Liver (tissue), 9 donors: Measurements from ENCODE around the gene SYCN. TPM values are rescaled to one million over a fixed set of nuclear protein-coding genes. Genes with fewer than 3 reads are reported as not detected.
"Not testable (repeated sequence)": the region's sequence is repeated elsewhere in the genome, so short reads cannot be mapped to it uniquely, and the experiment has no call there.

Experiments
- DNase-seq: peaks from one replicate; pipeline ENCODE4 v3.0.0-alpha.2; 2017; ENCODE audit warnings: low spot score
- H3K27ac ChIP-seq, 2 donors: one replicate each; pipeline ENCODE4 v1.7.0; 2013; ENCODE audit warnings: inconsistent platforms in 2 of 2, low read length in 2 of 2, control low read depth in 1 of 2, low read depth in 1 of 2, mild to moderate bottlenecking in 1 of 2
- H3K27me3 ChIP-seq, 4 donors: one replicate each; pipeline versions ENCODE4 v1.6.1 to v1.7.0; 2013; ENCODE audit warnings: low read length in 3 of 4, inconsistent platforms in 1 of 4, mild to moderate bottlenecking in 1 of 4, moderate library complexity in 1 of 4; ENCODE audit not compliant: control insufficient read depth in 4 of 4, insufficient read depth in 4 of 4
- H3K36me3 ChIP-seq, 4 donors: one replicate each; pipeline versions ENCODE4 v1.6.1 to v1.7.0; 2013; ENCODE audit warnings: low read length in 3 of 4, mild to moderate bottlenecking in 3 of 4, low read depth in 1 of 4, moderate library complexity in 1 of 4; ENCODE audit not compliant: control insufficient read depth in 4 of 4, insufficient read depth in 3 of 4
- H3K4me1 ChIP-seq, 4 donors: one replicate each; pipeline versions ENCODE4 v1.6.1 to v1.7.0; 2013; ENCODE audit warnings: low read length in 3 of 4, mild to moderate bottlenecking in 3 of 4, moderate library complexity in 1 of 4; ENCODE audit not compliant: control insufficient read depth in 4 of 4, insufficient read depth in 4 of 4
- H3K4me3 ChIP-seq, 3 donors: one replicate each; pipeline versions ENCODE4 v1.6.1 to v1.7.0; 2013; ENCODE audit warnings: low read length in 3 of 3, control low read depth in 1 of 3, low read depth in 1 of 3, mild to moderate bottlenecking in 1 of 3
- H3K9ac ChIP-seq, 2 donors: one replicate each; pipeline ENCODE4 v1.7.0; 2013; ENCODE audit warnings: low read length in 2 of 2, mild to moderate bottlenecking in 2 of 2, moderate library complexity in 2 of 2, control low read depth in 1 of 2, low read depth in 1 of 2
- H3K9me3 ChIP-seq, 4 donors: one replicate each; pipeline versions ENCODE4 v1.6.1 to v1.7.0; 2013; ENCODE audit warnings: low read length in 3 of 4; ENCODE audit not compliant: control insufficient read depth in 4 of 4
- EGR1 ChIP-seq, 2 donors: IDR thresholded peaks; 2 replicates each; pipeline ENCODE4 v1.6.1; 2016 to 2018; ENCODE audit warnings: antibody characterized with exemption in 2 of 2, low read depth in 2 of 2
- GABPA ChIP-seq, 2 donors: IDR thresholded peaks in 1 of 2; conservative IDR thresholded peaks in 1 of 2; 2 replicates each; pipeline ENCODE4 v1.6.1; 2016; ENCODE audit warnings: antibody characterized with exemption in 2 of 2, mild to moderate bottlenecking in 1 of 2, moderate library complexity in 1 of 2
- HNF4G ChIP-seq: IDR thresholded peaks from 2 replicates; pipeline ENCODE4 v1.6.1; 2016; ENCODE audit warnings: antibody characterized with exemption
- RAD21 ChIP-seq, 2 donors: IDR thresholded peaks; 2 replicates each; pipeline ENCODE4 v1.6.1; 2016; ENCODE audit warnings: antibody characterized with exemption in 2 of 2, mild to moderate bottlenecking in 2 of 2
- RXRA ChIP-seq, 2 donors: IDR thresholded peaks; 2 replicates each; pipeline ENCODE4 v1.6.1; 2017 to 2018; ENCODE audit warnings: antibody characterized with exemption in 2 of 2, mild to moderate bottlenecking in 1 of 2
- SP1 ChIP-seq: IDR thresholded peaks from 2 replicates; pipeline ENCODE4 v1.6.1; 2018; ENCODE audit warnings: antibody characterized with exemption, mild to moderate bottlenecking
- WGBS: extraction: QIAGEN DNeasy Blood & Tissue Kit; methylation state at CpG from one replicate; pipeline ENCODE4 v1.1.7; 2013; 5-methylcytosine and 5-hydroxymethylcytosine counted together
- polyA plus RNA-seq, 2 donors: library from polyadenylated mRNA; stranded (reverse) in 1 of 2; unstranded in 1 of 2; fragments of 200-250 nt in 1 of 2; fragments of >200 nt in 1 of 2; fragmentation: Nextera tagmentation in 1 of 2; extraction: Ambion mirVana in 1 of 2; gene quantifications; one replicate each; pipeline versions ENCODE4 v1.2.1 to v1.2.3, GENCODE V29; 2013 to 2015
- total RNA-seq, 2 donors: library from RNA; depleted of rRNA; stranded (reverse); fragments of >200 nt; gene quantifications; one replicate each; pipeline ENCODE4 v1.2.3, GENCODE V29; 2014
- TF ChIP-seq, protein P1 (sequence below): IDR thresholded peaks from 2 replicates; pipeline ENCODE4 v1.6.1; 2016; ENCODE audit warnings: antibody characterized with exemption
- TF ChIP-seq, protein P2 (sequence below): IDR thresholded peaks from 2 replicates; pipeline ENCODE4 v1.6.1; 2016; ENCODE audit warnings: antibody characterized with exemption
- TF ChIP-seq, protein P3 (sequence below): fragments of 150-350 bp; IDR thresholded peaks from 2 replicates; pipeline ENCODE4 v1.5.1; 2017; ENCODE audit warnings: improper control_type of control experiment, low read depth, low read length; ENCODE audit not compliant: missing input control
- TF ChIP-seq, protein P4 (sequence below): IDR thresholded peaks from 2 replicates; pipeline ENCODE4 v1.6.1; 2016; ENCODE audit warnings: antibody characterized with exemption
- donor health status: healthy.
- donor health status: healthy.
- donor health status: healthy.
- donor health status: healthy.
- donor health status: healthy.

SYCN gene
- total and polyA plus RNA-seq, 4 donors: not detected

GRCh38 chr19:39217094-39217493 lies 13.0 kb upstream of the SYCN start (continued):
- TF ChIP-seq, protein P1, sequence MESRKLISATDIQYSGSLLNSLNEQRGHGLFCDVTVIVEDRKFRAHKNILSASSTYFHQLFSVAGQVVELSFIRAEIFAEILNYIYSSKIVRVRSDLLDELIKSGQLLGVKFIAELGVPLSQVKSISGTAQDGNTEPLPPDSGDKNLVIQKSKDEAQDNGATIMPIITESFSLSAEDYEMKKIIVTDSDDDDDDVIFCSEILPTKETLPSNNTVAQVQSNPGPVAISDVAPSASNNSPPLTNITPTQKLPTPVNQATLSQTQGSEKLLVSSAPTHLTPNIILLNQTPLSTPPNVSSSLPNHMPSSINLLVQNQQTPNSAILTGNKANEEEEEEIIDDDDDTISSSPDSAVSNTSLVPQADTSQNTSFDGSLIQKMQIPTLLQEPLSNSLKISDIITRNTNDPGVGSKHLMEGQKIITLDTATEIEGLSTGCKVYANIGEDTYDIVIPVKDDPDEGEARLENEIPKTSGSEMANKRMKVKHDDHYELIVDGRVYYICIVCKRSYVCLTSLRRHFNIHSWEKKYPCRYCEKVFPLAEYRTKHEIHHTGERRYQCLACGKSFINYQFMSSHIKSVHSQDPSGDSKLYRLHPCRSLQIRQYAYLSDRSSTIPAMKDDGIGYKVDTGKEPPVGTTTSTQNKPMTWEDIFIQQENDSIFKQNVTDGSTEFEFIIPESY: no peak
- TF ChIP-seq, protein P2, sequence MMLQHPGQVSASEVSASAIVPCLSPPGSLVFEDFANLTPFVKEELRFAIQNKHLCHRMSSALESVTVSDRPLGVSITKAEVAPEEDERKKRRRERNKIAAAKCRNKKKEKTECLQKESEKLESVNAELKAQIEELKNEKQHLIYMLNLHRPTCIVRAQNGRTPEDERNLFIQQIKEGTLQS: no peak
- TF ChIP-seq SP1 (no peak), GABPA (IDR thresholded peaks at IDR 0.05 in 1 of 2, conservative IDR thresholded peaks at IDR 0.05 in 1 of 2) (no peak), RXRA (IDR thresholded peaks at IDR 0.05) (no peak), EGR1 (IDR thresholded peaks at IDR 0.05; ENCODE audit: low read depth in 2 of 2) (no peak)

DNA sequence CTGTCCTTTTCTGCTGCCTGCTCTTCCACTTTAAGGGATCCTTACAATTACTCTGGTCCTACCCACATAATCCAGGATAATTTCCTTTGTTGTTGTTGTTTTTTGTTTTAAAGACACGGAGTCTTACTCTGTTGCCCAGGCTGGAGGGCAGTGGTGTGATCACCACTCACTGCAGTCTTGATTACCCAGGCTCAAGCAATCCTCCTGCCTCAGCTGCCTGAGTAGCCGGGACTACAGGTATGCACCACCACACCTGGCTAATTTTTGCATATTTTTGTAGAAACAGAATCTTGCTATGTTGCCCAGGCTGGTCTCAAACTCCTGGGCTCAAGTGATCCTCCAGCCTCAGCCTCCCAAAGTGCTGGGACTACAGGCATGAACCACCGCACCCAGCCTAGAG lies 11.3 kb upstream of the SYCN start:
- WGBS: 88% methylated on average over 3 of the region's 3 CpGs

GRCh38 chr19:39212375-39212742 lies 8.3 kb upstream of the SYCN start:
- TF ChIP-seq GABPA (IDR thresholded peaks at IDR 0.05 in 1 of 2, conservative IDR thresholded peaks at IDR 0.05 in 1 of 2) (no peak), RAD21 (IDR thresholded peaks at IDR 0.05) (peak; percentile 73 to 83)
- TF ChIP-seq, protein P3, sequence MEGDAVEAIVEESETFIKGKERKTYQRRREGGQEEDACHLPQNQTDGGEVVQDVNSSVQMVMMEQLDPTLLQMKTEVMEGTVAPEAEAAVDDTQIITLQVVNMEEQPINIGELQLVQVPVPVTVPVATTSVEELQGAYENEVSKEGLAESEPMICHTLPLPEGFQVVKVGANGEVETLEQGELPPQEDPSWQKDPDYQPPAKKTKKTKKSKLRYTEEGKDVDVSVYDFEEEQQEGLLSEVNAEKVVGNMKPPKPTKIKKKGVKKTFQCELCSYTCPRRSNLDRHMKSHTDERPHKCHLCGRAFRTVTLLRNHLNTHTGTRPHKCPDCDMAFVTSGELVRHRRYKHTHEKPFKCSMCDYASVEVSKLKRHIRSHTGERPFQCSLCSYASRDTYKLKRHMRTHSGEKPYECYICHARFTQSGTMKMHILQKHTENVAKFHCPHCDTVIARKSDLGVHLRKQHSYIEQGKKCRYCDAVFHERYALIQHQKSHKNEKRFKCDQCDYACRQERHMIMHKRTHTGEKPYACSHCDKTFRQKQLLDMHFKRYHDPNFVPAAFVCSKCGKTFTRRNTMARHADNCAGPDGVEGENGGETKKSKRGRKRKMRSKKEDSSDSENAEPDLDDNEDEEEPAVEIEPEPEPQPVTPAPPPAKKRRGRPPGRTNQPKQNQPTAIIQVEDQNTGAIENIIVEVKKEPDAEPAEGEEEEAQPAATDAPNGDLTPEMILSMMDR: peak; percentile 45
- TF ChIP-seq, protein P2: no peak
- 23% methylated on average over 8 of the region's 8 CpGs for WGBS
- Histone ChIP-seq H3K27me3 (peaks cover 0 to 3% (median 0%) of the 10 kb centered on the region in 4 donors), H3K27ac (no peak overlapping the region), H3K4me3 (no peak overlapping the region), H3K36me3 (no peaks in the 10 kb centered on the region), H3K4me1 (no peaks in the 10 kb centered on the region), H3K9me3 (peaks cover 0 to 2% (median 0%) of the 10 kb centered on the region in 4 donors), H3K9ac (no peak overlapping the region)
- peak; percentile 44 for DNase-seq

More for the DNA sequence above, 11.3 kb upstream of the SYCN start:
- H3K36me3 ChIP-seq, H3K4me1 ChIP-seq, H3K9me3 ChIP-seq, DNase-seq, H3K9ac ChIP-seq, H3K4me3 ChIP-seq, H3K27ac ChIP-seq, H3K27me3 ChIP-seq: not testable (repeated sequence)

- Histone ChIP-seq H3K9me3 (peaks cover 0 to 2% (median 0%) of the 10 kb centered on the region in 4 donors), H3K36me3 (no peaks in the 10 kb centered on the region), H3K4me1 (no peaks in the 10 kb centered on the region), H3K9ac (no peak overlapping the region), H3K4me3 (no peak overlapping the region), H3K27me3 (peaks cover 0 to 3% (median 0%) of the 10 kb centered on the region in 4 donors), H3K27ac (no peak overlapping the region)
- WGBS: 76% methylated on average over 13 of the region's 13 CpGs
- no peak for DNase-seq
- TF ChIP-seq, protein P2: no peak
- TF ChIP-seq, protein P1: no peak
- TF ChIP-seq HNF4G: no peak
- TF ChIP-seq, protein P4, sequence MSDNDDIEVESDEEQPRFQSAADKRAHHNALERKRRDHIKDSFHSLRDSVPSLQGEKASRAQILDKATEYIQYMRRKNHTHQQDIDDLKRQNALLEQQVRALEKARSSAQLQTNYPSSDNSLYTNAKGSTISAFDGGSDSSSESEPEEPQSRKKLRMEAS: no peak
Observed at GRCh38 chr19:39211731-39212374, 7.8 kb upstream of the SYCN start.
